Ascending aorta (tissue), 2 donors: ENCODE measurements around the gene ANXA3. TPM values are rescaled to one million over a fixed set of nuclear protein-coding genes. Genes with fewer than 3 reads are reported as not detected.
"Not testable (repeated sequence)": the region's sequence is repeated elsewhere in the genome, so short reads cannot be mapped to it uniquely, and the experiment has no call there.

Source experiments
- DNase-seq, 2 donors: peaks; one replicate each; pipeline ENCODE4 v3.0.0-alpha.2; 2019; ENCODE audit warnings: low spot score in 2 of 2
- H3K27ac ChIP-seq, 2 donors: fragments of 200-600 bp; sonication (generic); one replicate each; pipeline ENCODE4 v1.5.1; 2016 to 2017; ENCODE audit warnings: mild to moderate bottlenecking in 1 of 2
- H3K27me3 ChIP-seq: fragments of 200-600 bp; sonication (generic); one replicate; pipeline ENCODE4 v1.5.1; 2017
- H3K36me3 ChIP-seq, 2 donors: fragments of 200-600 bp; sonication (generic); one replicate each; pipeline ENCODE4 v1.5.1; 2016
- H3K4me1 ChIP-seq, 2 donors: fragments of 200-600 bp; sonication (generic); one replicate each; pipeline ENCODE4 v1.5.1; 2016 to 2017; ENCODE audit warnings: mild to moderate bottlenecking in 1 of 2
- H3K4me3 ChIP-seq, 2 donors: fragments of 200-600 bp; sonication (generic); one replicate each; pipeline ENCODE4 v1.5.1; 2016 to 2017; ENCODE audit warnings: mild to moderate bottlenecking in 1 of 2
- H3K9me3 ChIP-seq, 2 donors: fragments of 200-600 bp; sonication (generic); one replicate each; pipeline ENCODE4 v1.5.1; 2016
- intact Hi-C: fragments of 100-400 bp; cut with DNase I; formaldehyde crosslinking; loops from one replicate; pipeline ENCODE4 v1.15.1; 2023
- total RNA-seq: library from RNA; depleted of rRNA; stranded (reverse); fragments of >200 nt; gene quantifications from one replicate; pipeline ENCODE4 v1.1.0, GENCODE V29; 2016
- TF ChIP-seq, protein P1 (sequence below), 3 experiments: fragments of 200-600 bp in 2 of 3; fragments of 450-650 bp in 1 of 3; sonication (generic) in 2 of 3; IDR thresholded peaks; one replicate each; pipeline ENCODE4 v1.5.1; 2016 to 2019; ENCODE audit warnings: antibody characterized with exemption in 3 of 3, mild to moderate bottlenecking in 1 of 3, moderate library complexity in 1 of 3

The ANXA3 gene
- total RNA-seq: 5.5 TPM

DNA sequence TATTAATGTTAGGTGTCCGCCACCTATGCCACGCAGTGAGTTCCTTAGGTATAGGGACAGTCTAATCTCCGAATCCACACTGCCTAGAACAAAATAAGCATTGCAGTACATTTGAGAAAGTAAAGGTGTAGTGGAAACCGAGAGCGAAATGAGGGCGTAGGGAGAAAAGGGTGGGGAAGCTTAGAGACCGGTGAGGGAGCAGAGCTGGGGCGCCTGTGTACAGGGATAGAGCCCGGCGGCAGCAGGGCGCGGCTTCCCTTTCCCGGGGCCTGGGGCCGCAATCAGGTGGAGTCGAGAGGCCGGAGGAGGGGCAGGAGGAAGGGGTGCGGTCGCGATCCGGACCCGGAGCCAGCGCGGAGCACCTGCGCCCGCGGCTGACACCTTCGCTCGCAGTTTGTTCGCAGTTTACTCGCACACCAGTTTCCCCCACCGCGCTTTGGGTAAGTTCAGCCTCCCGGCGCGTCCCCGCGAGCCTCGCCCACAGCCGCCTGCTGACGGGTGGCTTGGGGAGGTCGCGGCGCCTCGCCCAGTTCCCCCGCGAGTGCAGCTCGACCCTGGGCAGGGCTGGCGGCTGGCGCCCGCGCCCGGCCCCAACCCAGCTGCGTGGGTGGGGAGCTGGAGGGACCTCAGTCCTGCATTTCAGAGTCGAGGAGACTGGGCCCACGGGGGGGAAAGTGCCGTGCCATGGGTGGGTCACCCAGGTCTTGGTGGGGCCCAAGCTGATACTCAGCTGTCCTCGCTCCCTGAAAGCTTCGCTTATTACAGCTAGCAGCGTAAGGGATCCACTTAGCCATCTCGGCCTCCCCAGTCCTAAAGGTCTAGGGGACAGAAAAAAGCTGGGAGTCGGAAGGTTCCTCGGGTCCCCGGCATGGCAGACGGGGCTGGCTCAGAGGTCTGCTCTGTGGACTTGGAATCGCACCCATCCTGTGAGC lies at the start of gene ANXA3:
Gene ANXA3 (plus strand): TSS at position 351 of the 932 bp plus-strand sequence. CDS start 2,704 bp downstream, outside the sequence.
- Histone ChIP-seq H3K9me3 (no peaks in the 10 kb centered on the region), H3K27ac (peak within 1 kb of the TSS; percentile 7 to 19), H3K36me3 (no peaks in the 10 kb centered on the region), H3K4me3 (peak within 1 kb of the TSS; percentile 59 to 76), H3K4me1 (peaks cover 0 to 6% of the 10 kb centered on the region in 2 donors), H3K27me3 (no peaks in the 10 kb centered on the region)
- no peak for DNase-seq
- intact Hi-C loops: no loop called here
- TF ChIP-seq, protein P1, sequence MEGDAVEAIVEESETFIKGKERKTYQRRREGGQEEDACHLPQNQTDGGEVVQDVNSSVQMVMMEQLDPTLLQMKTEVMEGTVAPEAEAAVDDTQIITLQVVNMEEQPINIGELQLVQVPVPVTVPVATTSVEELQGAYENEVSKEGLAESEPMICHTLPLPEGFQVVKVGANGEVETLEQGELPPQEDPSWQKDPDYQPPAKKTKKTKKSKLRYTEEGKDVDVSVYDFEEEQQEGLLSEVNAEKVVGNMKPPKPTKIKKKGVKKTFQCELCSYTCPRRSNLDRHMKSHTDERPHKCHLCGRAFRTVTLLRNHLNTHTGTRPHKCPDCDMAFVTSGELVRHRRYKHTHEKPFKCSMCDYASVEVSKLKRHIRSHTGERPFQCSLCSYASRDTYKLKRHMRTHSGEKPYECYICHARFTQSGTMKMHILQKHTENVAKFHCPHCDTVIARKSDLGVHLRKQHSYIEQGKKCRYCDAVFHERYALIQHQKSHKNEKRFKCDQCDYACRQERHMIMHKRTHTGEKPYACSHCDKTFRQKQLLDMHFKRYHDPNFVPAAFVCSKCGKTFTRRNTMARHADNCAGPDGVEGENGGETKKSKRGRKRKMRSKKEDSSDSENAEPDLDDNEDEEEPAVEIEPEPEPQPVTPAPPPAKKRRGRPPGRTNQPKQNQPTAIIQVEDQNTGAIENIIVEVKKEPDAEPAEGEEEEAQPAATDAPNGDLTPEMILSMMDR (IDR thresholded peaks at IDR 0.05): no peak

- H3K27me3 ChIP-seq, H3K4me3 ChIP-seq, DNase-seq, H3K4me1 ChIP-seq, intact Hi-C loops, H3K27ac ChIP-seq, H3K9me3 ChIP-seq, H3K36me3 ChIP-seq: not testable (repeated sequence)
Measured at GRCh38 chr4:78506260-78506659, 45.3 kb upstream of the ANXA3 start.

- no peaks in the 10 kb centered on the region for H3K9me3 ChIP-seq
- intact Hi-C loops: no loop called here
- TF ChIP-seq, protein P1 (IDR thresholded peaks at IDR 0.05): no peak
Measured at GRCh38 chr4:78509043-78509442, 42.5 kb upstream of the ANXA3 start.

DNA sequence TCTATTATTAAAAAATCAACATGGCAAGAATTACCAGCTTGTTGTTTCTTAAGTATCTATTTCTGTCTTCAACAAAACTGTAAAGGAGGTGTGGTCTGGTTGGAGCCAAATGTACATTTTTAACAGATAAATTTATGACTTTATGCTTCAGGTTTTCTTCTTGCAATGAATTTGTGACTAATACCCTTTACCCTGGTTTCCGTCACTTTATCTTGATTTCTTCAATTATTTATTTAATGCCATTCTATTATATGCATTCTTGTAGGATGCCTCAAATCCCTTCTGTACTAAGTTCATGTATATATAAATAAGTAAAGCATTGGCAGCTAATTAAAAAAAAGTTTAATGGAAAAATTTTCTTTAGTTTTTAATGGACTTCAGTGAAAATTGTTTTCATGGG lies 41.5 kb upstream of the ANXA3 start:
- Histone ChIP-seq H3K9me3 (no peaks in the 10 kb centered on the region), H3K4me1 (no peaks in the 10 kb centered on the region), H3K27me3 (no peaks in the 10 kb centered on the region), H3K36me3 (no peaks in the 10 kb centered on the region), H3K27ac (no peak overlapping the region), H3K4me3 (no peak overlapping the region)
- no peak for DNase-seq
- intact Hi-C loops: no loop called here
- TF ChIP-seq, protein P1 (IDR thresholded peaks at IDR 0.05): no peak

More at GRCh38 chr4:78509043-78509442, 42.5 kb upstream of the ANXA3 start:
- Histone ChIP-seq H3K4me3 (no peak overlapping the region), H3K4me1 (no peaks in the 10 kb centered on the region), H3K27me3 (no peaks in the 10 kb centered on the region), H3K36me3 (no peaks in the 10 kb centered on the region), H3K27ac (no peak overlapping the region)
- DNase-seq: no peak

DNA sequence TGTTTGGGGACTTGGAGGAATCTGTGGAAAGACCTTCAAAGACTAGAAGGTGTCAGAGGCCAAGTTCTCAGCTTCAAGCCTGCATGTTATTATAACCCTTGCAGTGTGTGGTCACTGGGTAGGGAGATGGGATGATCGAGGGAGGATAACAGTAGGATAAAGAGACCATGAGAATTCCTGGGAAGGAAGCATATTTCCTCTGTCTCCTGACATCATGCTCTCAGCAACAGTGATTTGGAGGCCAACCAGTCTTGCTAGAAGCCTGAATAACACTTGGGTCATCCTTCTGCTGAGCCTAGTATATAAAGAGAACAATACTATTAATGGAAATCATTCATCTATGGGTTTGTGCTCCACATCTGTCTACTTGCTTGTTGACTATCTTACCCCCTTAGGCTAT lies 40.9 kb upstream of the ANXA3 start:
- intact Hi-C loops: no loop called here
- Histone ChIP-seq H3K27ac (no peak overlapping the region), H3K9me3 (no peaks in the 10 kb centered on the region), H3K4me1 (no peaks in the 10 kb centered on the region), H3K36me3 (no peaks in the 10 kb centered on the region), H3K27me3 (no peaks in the 10 kb centered on the region), H3K4me3 (no peak overlapping the region)
- TF ChIP-seq, protein P1 (IDR thresholded peaks at IDR 0.05): no peak
- no peak for DNase-seq

DNA sequence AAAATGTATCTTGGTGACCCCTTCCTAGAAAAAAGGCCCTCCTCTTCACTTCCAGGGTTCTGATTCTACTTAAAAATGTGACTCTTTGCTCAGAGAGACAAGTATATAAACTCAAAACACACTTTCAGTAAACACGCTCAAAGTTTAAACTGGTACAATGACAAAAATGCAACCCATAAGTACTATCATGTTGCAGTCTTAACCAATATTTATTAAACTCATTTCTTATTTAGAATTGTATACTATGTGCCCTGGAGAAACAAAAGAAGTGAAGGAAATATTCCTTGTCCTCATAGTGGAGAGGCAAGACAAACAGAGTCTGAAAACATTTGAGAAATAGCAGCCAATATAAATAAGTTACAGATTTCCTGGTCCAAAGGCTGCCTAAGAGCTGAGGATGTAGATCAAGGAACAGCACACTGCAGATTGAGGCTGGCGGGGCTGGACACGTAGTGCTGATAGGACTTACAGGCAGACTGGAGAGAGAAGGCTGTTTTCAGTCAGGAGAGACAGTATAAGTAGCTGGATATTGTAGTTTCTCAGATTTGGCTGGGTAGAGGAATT lies 39.1 kb upstream of the ANXA3 start:
- H3K27ac ChIP-seq: no peak overlapping the region
- intact Hi-C loops: no loop called here

More for the DNA sequence above, 39.1 kb upstream of the ANXA3 start:
- Histone ChIP-seq H3K27me3 (no peaks in the 10 kb centered on the region), H3K9me3 (no peaks in the 10 kb centered on the region), H3K4me1 (no peaks in the 10 kb centered on the region), H3K36me3 (no peaks in the 10 kb centered on the region), H3K4me3 (no peak overlapping the region)
- TF ChIP-seq, protein P1 (IDR thresholded peaks at IDR 0.05): no peak
- no peak for DNase-seq
